Osteocyte (in vitro differentiated cells): ENCODE measurements around the gene PLEKHG4B. TPM values are rescaled to one million over a fixed set of nuclear protein-coding genes. Genes with fewer than 3 reads are reported as not detected.

Experiments
- DNase-seq: peaks from one replicate; pipeline ENCODE4 v3.0.0; 2021; ENCODE audit warnings: mixed read lengths; ENCODE audit not compliant: unreplicated experiment; ENCODE audit errors: extremely low spot score
- H3K27ac Mint-ChIP-seq: one replicate; pipeline ENCODE4 v1.8.0; 2021; ENCODE audit warnings: mild to moderate bottlenecking, mixed read lengths; ENCODE audit not compliant: unreplicated experiment
- H3K27me3 Mint-ChIP-seq: one replicate; pipeline ENCODE4 v1.8.0; 2021; ENCODE audit warnings: mixed read lengths; ENCODE audit not compliant: unreplicated experiment
- H3K36me3 Mint-ChIP-seq: one replicate; pipeline ENCODE4 v1.8.0; 2021; ENCODE audit warnings: mixed read lengths; ENCODE audit not compliant: unreplicated experiment
- H3K4me1 Mint-ChIP-seq: one replicate; pipeline ENCODE4 v1.8.0; 2021; ENCODE audit warnings: mixed read lengths; ENCODE audit not compliant: unreplicated experiment
- H3K4me3 Mint-ChIP-seq: one replicate; pipeline ENCODE4 v1.8.0; 2021; ENCODE audit warnings: mild to moderate bottlenecking, moderate library complexity, mixed read lengths; ENCODE audit not compliant: unreplicated experiment
- H3K9me3 Mint-ChIP-seq: one replicate; pipeline ENCODE4 v1.8.0; 2021; ENCODE audit warnings: mixed read lengths; ENCODE audit not compliant: unreplicated experiment
- total RNA-seq: library from RNA; stranded (reverse); gene quantifications from 2 replicates; pipeline ENCODE4 v1.2.1, GENCODE V29; 2021
- TF ChIP-seq, protein P1 (sequence below): fragments of 200-600 bp; sonication (generic); IDR thresholded peaks from 2 replicates; pipeline ENCODE4 v1.5.0; 2021; ENCODE audit warnings: antibody characterized with exemption, mild to moderate bottlenecking, moderate library complexity

PLEKHG4B gene
- total RNA-seq, 1 donor from 2014 or later, result 4.5 TPM

DNA sequence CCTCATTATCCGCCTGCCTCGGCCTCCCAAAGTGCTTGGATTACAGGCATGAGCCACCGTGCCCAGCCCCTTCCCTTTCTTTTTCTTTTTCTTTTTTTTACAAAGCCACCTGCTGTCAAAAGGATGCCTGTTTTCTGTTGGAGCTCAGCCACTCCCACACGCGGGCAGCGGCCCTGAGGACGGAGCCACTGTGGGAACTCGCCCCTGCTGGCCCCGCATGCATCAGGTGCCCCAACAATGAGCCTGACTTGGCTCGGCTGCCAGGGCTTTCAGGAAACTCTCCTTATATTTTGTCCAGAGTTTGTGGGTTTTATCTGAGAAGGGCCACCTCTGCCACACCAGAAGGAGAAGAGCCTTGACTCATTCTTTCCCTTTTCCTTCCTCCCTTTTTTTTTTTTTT is 62.3 kb downstream of the PLEKHG4B start:
- H3K36me3 Mint-ChIP-seq, result peaks cover 5% of the 10 kb centered on the region
- H3K27me3 Mint-ChIP-seq, result peaks cover 7% of the 10 kb centered on the region
- H3K27ac Mint-ChIP-seq, result no peak overlapping the region
- H3K9me3 Mint-ChIP-seq, result no peaks in the 10 kb centered on the region
- TF ChIP-seq, protein P1, sequence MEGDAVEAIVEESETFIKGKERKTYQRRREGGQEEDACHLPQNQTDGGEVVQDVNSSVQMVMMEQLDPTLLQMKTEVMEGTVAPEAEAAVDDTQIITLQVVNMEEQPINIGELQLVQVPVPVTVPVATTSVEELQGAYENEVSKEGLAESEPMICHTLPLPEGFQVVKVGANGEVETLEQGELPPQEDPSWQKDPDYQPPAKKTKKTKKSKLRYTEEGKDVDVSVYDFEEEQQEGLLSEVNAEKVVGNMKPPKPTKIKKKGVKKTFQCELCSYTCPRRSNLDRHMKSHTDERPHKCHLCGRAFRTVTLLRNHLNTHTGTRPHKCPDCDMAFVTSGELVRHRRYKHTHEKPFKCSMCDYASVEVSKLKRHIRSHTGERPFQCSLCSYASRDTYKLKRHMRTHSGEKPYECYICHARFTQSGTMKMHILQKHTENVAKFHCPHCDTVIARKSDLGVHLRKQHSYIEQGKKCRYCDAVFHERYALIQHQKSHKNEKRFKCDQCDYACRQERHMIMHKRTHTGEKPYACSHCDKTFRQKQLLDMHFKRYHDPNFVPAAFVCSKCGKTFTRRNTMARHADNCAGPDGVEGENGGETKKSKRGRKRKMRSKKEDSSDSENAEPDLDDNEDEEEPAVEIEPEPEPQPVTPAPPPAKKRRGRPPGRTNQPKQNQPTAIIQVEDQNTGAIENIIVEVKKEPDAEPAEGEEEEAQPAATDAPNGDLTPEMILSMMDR, result no peak
- DNase-seq, result no peak
- H3K4me3 Mint-ChIP-seq, result no peak overlapping the region
- H3K4me1 Mint-ChIP-seq, result peaks cover 27% of the 10 kb centered on the region

DNA sequence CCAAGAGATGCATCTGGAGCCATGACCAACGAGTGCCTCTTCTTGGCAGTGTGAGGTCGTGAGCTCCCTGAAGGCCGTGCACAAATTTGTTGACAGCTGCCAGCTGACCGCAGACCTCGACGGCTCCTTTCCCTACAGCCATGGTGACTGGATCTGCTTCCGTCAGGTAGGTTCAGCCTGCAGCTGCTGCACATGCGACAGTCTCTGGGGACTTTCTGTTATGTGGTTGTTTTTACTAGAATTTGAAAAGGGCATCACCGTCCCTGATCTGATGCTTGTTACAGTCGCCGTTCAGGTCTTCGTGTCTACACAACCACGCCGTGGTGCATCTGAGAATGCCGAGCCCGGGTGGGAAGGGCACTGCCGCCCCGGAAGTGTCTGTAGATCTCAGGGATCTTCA is 62.9 kb downstream of the PLEKHG4B start:
- TF ChIP-seq, protein P1, result no peak
- no peaks in the 10 kb centered on the region for H3K9me3 Mint-ChIP-seq
- no peak overlapping the region for H3K4me3 Mint-ChIP-seq
- H3K27me3 Mint-ChIP-seq, result peaks cover 7% of the 10 kb centered on the region
- H3K36me3 Mint-ChIP-seq, result peaks cover 5% of the 10 kb centered on the region
- DNase-seq, result no peak
- peaks cover 28% of the 10 kb centered on the region for H3K4me1 Mint-ChIP-seq
- H3K27ac Mint-ChIP-seq, result no peak overlapping the region

DNA sequence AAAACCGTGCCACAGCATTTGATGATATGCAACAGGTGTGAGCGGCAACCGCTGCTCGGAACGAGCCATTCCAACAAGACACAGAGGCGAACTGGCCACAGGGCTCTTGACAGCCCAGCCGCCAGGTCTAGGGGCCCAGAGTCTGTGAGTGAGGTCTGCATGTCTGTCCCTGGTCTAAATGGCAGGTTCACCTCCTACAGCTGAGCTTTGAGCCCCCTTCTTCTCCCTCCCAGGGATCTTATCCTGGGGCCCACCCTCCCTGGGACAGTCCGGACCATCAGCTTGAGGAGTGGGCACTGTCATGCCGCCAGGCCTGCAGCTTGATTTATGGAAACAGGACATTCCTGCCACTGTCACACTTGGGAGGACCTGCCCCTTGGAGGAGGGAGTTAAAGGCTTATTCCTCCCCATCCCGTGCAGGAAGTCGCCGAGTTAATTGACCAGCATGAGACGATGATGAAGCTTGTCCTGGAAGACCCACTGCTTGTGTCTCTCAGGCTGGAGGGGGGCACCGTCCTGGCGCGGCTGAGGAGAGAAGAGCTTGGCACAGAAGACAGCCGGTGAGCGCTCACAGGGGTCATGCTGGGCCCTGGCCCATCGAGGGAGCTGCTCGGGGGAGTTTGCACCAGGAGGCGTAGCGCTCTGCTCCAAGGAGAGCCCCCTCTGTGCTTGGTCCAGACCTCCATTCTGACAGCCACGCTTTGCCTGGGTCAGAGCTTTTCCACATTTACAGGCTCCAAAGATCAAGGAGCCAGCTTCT is 63.9 kb downstream of the PLEKHG4B start:
- TF ChIP-seq, protein P1, result no peak
- Mint-ChIP-seq H3K9me3 (no peaks in the 10 kb centered on the region), H3K27ac (no peak overlapping the region), H3K4me1 (peaks cover 34% of the 10 kb centered on the region), H3K4me3 (no peak overlapping the region), H3K27me3 (peaks cover 7% of the 10 kb centered on the region), H3K36me3 (peaks cover 5% of the 10 kb centered on the region)
- no peak for DNase-seq

DNA sequence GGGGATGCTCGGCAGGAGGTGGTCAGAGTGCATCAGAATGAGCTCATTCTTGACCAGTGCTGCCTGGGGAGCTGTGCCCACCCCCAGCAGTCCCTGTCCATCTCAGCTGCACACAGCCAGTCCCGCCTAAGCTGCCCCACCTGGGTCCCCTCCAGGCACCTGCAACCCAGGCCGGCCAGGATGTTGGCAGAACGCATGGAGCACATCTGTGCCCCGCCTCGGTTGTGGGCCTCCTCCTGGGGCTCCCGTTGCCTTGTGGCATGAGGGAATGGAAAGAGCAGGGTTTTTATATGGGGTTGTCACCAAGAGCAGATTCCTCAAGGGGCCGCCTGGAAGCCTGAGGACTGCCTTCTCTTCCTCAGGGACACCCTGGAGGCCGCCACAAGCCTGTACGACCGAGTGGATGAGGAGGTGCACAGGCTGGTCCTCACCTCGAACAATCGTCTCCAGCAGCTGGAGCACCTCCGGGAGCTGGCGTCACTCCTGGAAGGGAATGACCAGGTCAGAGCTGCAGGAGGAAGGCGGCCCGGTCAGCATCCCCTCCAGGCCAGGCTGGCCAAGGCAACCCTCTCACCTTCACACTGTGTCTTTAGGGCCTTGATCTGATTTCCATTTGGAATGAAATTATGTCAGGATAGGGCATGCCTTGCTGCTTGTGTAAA is 64.6 kb downstream of the PLEKHG4B start:
- TF ChIP-seq, protein P1, result no peak
- Mint-ChIP-seq H3K4me3 (no peak overlapping the region), H3K9me3 (no peaks in the 10 kb centered on the region), H3K36me3 (peaks cover 5% of the 10 kb centered on the region), H3K27me3 (peaks cover 7% of the 10 kb centered on the region), H3K4me1 (peaks cover 40% of the 10 kb centered on the region), H3K27ac (no peak overlapping the region)
- DNase-seq, result peak; percentile 80

- Mint-ChIP-seq H3K9me3 (no peaks in the 10 kb centered on the region), H3K36me3 (peaks cover 5% of the 10 kb centered on the region), H3K27ac (no peak overlapping the region), H3K4me3 (no peak overlapping the region), H3K4me1 (peaks cover 37% of the 10 kb centered on the region), H3K27me3 (peaks cover 3% of the 10 kb centered on the region)
- peak; percentile 59 for DNase-seq
- TF ChIP-seq, protein P1, result no peak
Measured at GRCh38 chr5:157126-157715, 65.3 kb downstream of the PLEKHG4B start.
